ENCODE results near the gene ZNF680.

ZNF680 gene

DNA sequence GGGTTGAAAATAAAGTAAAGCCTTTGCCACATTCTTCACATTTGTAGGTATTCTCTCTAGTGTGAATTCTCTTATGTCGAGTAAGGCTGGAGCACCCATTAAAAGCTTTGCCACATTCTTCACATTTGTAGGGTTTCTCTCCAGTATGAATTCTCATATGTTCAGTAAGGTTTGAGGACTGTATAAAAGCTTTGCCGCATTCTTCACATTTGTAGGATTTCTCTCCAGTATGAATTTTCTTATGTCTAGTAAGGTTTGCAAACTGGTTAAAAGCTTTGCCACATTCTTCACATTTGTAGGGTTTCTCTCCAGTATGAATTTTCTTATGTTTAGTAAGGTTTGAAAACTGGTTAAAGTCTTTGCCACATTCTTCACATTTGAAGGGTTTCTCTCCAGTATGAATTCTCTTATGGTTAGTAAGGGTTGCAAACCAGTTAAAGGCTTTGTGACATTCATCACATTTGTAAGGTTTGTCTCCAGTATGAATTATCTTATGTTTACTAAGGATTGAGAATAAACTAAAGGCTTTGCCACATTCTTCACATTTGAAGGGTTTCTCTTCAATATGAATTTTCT is 41.4 kb downstream of the ZNF680 start:
- DNase-seq (ENCODE audit: insufficient read length, low spot score) (no peak), FAIRE-seq (no peak)
- no peak for TF ChIP-seq PAX5 (IDR thresholded peaks at IDR 0.05; ENCODE audit: insufficient read depth, low read length, severe bottlenecking)
- TF ChIP-seq TAF1 (IDR thresholded peaks at IDR 0.05; ENCODE audit: low read depth, low read length), result no peak
- TF ChIP-seq POU2F2 (IDR thresholded peaks at IDR 0.05; ENCODE audit: low read depth, low read length), result no peak
- TF ChIP-seq POLR2A (IDR thresholded peaks at IDR 0.05; ENCODE audit: low read depth, low read length), result no peak
- TF ChIP-seq SPI1 (IDR thresholded peaks at IDR 0.05; ENCODE audit: low read depth, low read length), result no peak
- TF ChIP-seq POLR2AphosphoS5 (IDR thresholded peaks at IDR 0.05; ENCODE audit: low read depth, low read length), result no peak

DNA sequence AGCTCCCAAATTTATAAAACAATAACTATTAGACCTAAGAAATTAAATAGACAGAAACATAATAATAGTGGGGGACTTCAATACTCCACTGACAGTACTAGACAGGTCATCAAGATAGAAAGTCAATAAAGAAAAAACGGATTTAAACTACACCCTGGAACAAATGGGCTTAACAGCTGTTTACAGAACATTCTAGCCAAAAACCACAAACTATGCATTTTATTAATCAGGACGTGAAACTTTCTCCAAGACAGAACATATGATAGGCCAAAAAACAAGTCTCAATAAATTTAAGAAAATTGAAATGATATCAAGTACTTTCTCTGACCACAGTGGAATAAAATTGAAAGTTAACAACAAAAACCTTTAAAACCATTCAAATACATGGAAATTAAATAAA is 46.4 kb downstream of the ZNF680 start:
- no peak for TF ChIP-seq POLR2AphosphoS5 (IDR thresholded peaks at IDR 0.05; ENCODE audit: low read depth, low read length)
- no peak for TF ChIP-seq SPI1 (IDR thresholded peaks at IDR 0.05; ENCODE audit: low read depth, low read length)
- TF ChIP-seq POLR2A (IDR thresholded peaks at IDR 0.05; ENCODE audit: low read depth, low read length), result no peak
- TF ChIP-seq TAF1 (IDR thresholded peaks at IDR 0.05; ENCODE audit: low read depth, low read length), result no peak
- no peak for TF ChIP-seq POU2F2 (IDR thresholded peaks at IDR 0.05; ENCODE audit: low read depth, low read length)
- TF ChIP-seq PAX5 (IDR thresholded peaks at IDR 0.05; ENCODE audit: insufficient read depth, low read length, severe bottlenecking), result no peak
- no peak for DNase-seq (ENCODE audit: insufficient read length, low spot score)
- no peak for FAIRE-seq

DNA sequence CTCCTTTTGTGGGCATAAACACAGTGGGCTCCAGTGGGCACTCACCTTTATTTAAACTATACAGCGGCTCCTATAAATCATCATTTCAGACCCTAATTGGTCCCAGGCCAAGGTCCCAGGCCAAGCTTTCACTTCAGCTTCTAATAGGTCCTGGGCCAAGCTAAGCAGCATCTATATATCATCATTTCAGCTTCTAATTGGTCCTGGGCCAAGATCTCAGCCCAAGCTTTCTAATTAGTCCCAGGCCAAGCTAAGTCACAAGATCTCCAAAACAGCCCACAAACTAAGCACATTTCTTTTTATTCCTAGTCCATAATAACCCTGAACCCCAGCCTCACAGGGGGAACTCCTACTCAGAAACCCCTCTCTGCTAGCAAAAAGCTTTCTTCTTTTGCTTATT is 47.1 kb downstream of the ZNF680 start:
- no peak for FAIRE-seq
- no peak for TF ChIP-seq TAF1 (IDR thresholded peaks at IDR 0.05; ENCODE audit: low read depth, low read length)
- TF ChIP-seq PAX5 (IDR thresholded peaks at IDR 0.05; ENCODE audit: insufficient read depth, low read length, severe bottlenecking), result no peak
- no peak for TF ChIP-seq SPI1 (IDR thresholded peaks at IDR 0.05; ENCODE audit: low read depth, low read length)
- TF ChIP-seq POLR2AphosphoS5 (IDR thresholded peaks at IDR 0.05; ENCODE audit: low read depth, low read length), result no peak
- no peak for TF ChIP-seq POU2F2 (IDR thresholded peaks at IDR 0.05; ENCODE audit: low read depth, low read length)
- TF ChIP-seq POLR2A (IDR thresholded peaks at IDR 0.05; ENCODE audit: low read depth, low read length), result no peak
- no peak for DNase-seq (ENCODE audit: insufficient read length, low spot score)

DNA sequence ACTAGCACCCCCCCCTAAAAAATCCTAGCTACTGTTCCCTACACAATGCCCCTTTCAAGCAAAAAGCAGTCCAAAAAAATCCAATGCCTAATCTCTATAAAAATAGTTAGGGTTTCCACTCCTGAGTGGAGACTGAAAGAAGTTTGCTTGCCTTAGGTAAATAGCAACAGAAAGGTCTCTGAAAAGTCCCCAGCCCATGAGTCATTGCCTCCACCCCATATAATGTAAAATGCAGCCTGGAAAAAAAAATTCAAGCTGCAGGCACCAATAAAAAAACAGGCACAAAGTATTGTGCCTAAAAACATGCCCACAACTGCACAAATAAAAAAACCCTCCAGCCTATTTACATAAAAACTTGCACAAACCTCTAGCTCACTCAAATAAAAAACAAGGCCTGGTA is 47.5 kb downstream of the ZNF680 start:
- DNase-seq (ENCODE audit: insufficient read length, low spot score), result no peak
- TF ChIP-seq SPI1 (IDR thresholded peaks at IDR 0.05; ENCODE audit: low read depth, low read length) (no peak), PAX5 (IDR thresholded peaks at IDR 0.05; ENCODE audit: insufficient read depth, low read length, severe bottlenecking) (no peak), POU2F2 (IDR thresholded peaks at IDR 0.05; ENCODE audit: low read depth, low read length) (no peak), POLR2AphosphoS5 (IDR thresholded peaks at IDR 0.05; ENCODE audit: low read depth, low read length) (no peak), TAF1 (IDR thresholded peaks at IDR 0.05; ENCODE audit: low read depth, low read length) (no peak), POLR2A (IDR thresholded peaks at IDR 0.05; ENCODE audit: low read depth, low read length) (no peak)
- FAIRE-seq, result no peak

DNA sequence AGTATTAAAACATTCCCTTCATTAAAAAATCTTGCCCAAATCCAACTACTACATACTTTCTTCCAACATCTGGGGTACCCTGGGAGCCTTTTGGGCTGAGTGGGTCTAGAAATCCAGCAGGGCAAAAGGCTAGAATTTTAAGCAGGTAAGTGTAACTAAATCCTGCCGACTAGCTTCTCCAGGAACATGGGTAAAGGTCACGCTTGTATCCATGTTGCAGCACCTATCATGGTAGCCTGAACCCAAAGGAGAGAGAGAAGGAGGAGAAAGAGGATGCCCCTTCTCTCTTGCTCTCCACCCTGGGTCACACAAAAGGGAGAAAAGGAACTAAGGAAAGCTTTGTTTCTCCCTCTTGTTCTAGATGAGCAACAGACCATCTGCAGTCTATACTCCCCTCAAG is 53.3 kb downstream of the ZNF680 start:
- no peak for TF ChIP-seq SPI1 (IDR thresholded peaks at IDR 0.05; ENCODE audit: low read depth, low read length)
- no peak for TF ChIP-seq TAF1 (IDR thresholded peaks at IDR 0.05; ENCODE audit: low read depth, low read length)
- no peak for TF ChIP-seq POU2F2 (IDR thresholded peaks at IDR 0.05; ENCODE audit: low read depth, low read length)
- no peak for TF ChIP-seq POLR2A (IDR thresholded peaks at IDR 0.05; ENCODE audit: low read depth, low read length)
- TF ChIP-seq POLR2AphosphoS5 (IDR thresholded peaks at IDR 0.05; ENCODE audit: low read depth, low read length), result no peak
- TF ChIP-seq PAX5 (IDR thresholded peaks at IDR 0.05; ENCODE audit: insufficient read depth, low read length, severe bottlenecking), result no peak

DNA sequence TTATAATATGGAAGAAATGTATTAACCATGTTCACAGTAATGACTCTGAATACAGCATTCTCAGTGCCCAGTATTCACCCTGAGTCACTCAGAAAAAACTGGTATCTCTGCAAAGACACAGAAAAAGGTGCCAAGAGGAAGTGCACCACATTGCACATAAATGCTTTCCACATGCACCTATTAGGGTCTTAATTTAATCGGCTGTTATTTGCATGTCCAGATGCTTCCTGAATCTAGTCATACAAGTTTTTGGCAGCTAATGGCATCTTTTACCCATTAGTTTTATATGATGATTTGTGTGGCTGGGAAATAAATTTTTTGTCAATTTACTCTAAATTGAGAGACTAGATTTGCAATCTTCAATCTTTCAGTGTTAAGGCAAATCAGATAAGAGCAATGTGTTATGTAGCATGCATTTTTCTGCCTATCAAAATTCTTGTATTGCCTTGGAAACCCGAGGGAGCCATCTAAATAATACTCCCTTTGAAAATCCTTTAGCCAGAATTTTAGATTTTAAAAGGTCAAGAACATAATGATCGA is 58.2 kb downstream of the ZNF680 start:
- FAIRE-seq (no peak), DNase-seq (ENCODE audit: insufficient read length, low spot score) (no peak)
- TF ChIP-seq POU2F2 (IDR thresholded peaks at IDR 0.05; ENCODE audit: low read depth, low read length) (no peak), SPI1 (IDR thresholded peaks at IDR 0.05; ENCODE audit: low read depth, low read length) (0 out of 2 replicates have a peak, but pooled peaks have one; percentile 3), PAX5 (IDR thresholded peaks at IDR 0.05; ENCODE audit: insufficient read depth, low read length, severe bottlenecking) (no peak), TAF1 (IDR thresholded peaks at IDR 0.05; ENCODE audit: low read depth, low read length) (no peak), POLR2A (IDR thresholded peaks at IDR 0.05; ENCODE audit: low read depth, low read length) (no peak), POLR2AphosphoS5 (IDR thresholded peaks at IDR 0.05; ENCODE audit: low read depth, low read length) (no peak)

More for the DNA sequence above, 53.3 kb downstream of the ZNF680 start:
- no peak for DNase-seq (ENCODE audit: insufficient read length, low spot score)
- no peak for FAIRE-seq

DNA sequence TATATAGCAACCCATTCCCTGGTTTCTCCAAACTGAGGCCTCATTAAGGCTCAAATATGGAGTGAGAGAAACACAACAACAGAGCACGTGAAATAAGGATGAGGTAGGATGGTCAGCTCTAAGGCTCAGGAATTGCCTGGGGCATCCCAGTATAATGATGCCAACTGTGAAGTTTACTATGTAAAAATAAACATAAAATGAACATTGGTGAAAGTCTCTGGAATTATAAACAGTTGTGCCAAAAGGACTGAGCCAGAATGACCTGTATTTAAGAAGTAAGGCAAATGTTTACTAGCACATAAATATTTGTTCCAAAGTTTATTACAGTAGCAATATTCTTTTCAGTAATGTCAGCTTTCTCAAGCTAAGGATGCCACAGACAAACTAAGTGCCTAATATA is 64.6 kb downstream of the ZNF680 start:
- DNase-seq (ENCODE audit: insufficient read length, low spot score) (no peak), FAIRE-seq (no peak)
- TF ChIP-seq SPI1 (IDR thresholded peaks at IDR 0.05; ENCODE audit: low read depth, low read length), result no peak
- TF ChIP-seq PAX5 (IDR thresholded peaks at IDR 0.05; ENCODE audit: insufficient read depth, low read length, severe bottlenecking), result no peak
- no peak for TF ChIP-seq POLR2A (IDR thresholded peaks at IDR 0.05; ENCODE audit: low read depth, low read length)
- TF ChIP-seq TAF1 (IDR thresholded peaks at IDR 0.05; ENCODE audit: low read depth, low read length), result no peak
- TF ChIP-seq POLR2AphosphoS5 (IDR thresholded peaks at IDR 0.05; ENCODE audit: low read depth, low read length), result no peak
- TF ChIP-seq POU2F2 (IDR thresholded peaks at IDR 0.05; ENCODE audit: low read depth, low read length), result no peak

DNA sequence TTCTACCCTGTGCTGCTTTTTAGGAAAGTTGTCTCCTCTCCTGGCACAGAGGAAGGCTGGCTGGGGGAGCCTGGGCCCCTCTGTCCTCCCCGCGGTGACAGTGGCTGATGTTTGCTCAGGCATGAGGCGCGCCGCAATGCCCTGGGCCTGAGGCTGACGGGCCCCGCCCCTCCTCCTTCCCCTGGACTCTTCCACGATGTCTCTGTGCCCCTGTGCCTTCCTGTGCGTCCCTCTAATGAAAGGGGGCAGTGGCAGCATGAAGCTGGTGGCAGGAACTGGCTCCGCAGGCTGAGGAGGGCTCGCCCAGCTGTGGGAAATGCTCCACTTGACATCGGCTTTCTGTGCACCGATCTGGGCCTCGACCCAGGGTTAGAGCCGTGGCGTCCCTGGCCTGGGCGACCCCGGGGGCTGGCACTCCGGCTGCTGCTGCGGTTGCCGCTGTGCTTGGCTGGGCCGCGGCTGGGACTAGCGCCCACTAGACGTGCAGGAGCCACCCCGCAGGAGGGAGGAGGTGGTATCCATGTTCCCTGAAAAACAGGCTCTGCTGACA is 67.9 kb downstream of the ZNF680 start:
- DNase-seq (ENCODE audit: insufficient read length, low spot score), result no peak
- TF ChIP-seq SPI1 (IDR thresholded peaks at IDR 0.05; ENCODE audit: low read depth, low read length), result no peak
- no peak for TF ChIP-seq POLR2AphosphoS5 (IDR thresholded peaks at IDR 0.05; ENCODE audit: low read depth, low read length)
- no peak for TF ChIP-seq POU2F2 (IDR thresholded peaks at IDR 0.05; ENCODE audit: low read depth, low read length)
- TF ChIP-seq PAX5 (IDR thresholded peaks at IDR 0.05; ENCODE audit: insufficient read depth, low read length, severe bottlenecking), result no peak
- no peak for TF ChIP-seq POLR2A (IDR thresholded peaks at IDR 0.05; ENCODE audit: low read depth, low read length)
- TF ChIP-seq TAF1 (IDR thresholded peaks at IDR 0.05; ENCODE audit: low read depth, low read length), result no peak
- no peak for FAIRE-seq

DNA sequence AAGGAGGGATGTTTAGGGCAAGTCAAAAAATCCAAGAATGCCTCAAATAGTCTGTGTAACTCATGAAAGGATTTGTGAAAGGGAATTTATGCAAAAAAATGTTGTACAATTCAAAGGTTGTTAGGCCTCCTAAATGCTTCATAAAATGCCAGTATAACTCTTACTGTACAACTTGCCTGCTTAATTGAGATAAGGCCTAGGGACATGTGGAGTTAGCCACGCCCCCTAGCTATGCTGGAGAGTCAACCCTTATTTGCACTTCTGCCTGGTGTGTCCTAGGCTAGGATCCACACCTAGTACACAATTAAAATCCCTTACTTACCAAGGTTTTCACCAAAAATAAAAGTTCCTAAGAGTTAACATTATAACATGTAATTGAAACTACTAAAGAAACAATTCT is 77.2 kb downstream of the ZNF680 start:
- DNase-seq (ENCODE audit: insufficient read length, low spot score), result no peak
- no peak for FAIRE-seq
- TF ChIP-seq POLR2AphosphoS5 (IDR thresholded peaks at IDR 0.05; ENCODE audit: low read depth, low read length), result no peak
- TF ChIP-seq PAX5 (IDR thresholded peaks at IDR 0.05; ENCODE audit: insufficient read depth, low read length, severe bottlenecking), result no peak
- TF ChIP-seq POU2F2 (IDR thresholded peaks at IDR 0.05; ENCODE audit: low read depth, low read length), result no peak
- TF ChIP-seq SPI1 (IDR thresholded peaks at IDR 0.05; ENCODE audit: low read depth, low read length), result no peak
- no peak for TF ChIP-seq TAF1 (IDR thresholded peaks at IDR 0.05; ENCODE audit: low read depth, low read length)
- TF ChIP-seq POLR2A (IDR thresholded peaks at IDR 0.05; ENCODE audit: low read depth, low read length), result no peak
